GM12891 (cell line): ENCODE measurements around the gene GSTO2.

ENCODE experiments used
- POLR2A ChIP-seq: IDR thresholded peaks from 2 replicates; pipeline ENCODE4 v1.6.1; 2011; ENCODE audit warnings: low read depth, low read length, control low read depth
- POLR2AphosphoS5 ChIP-seq: IDR thresholded peaks from 2 replicates; pipeline ENCODE4 v1.6.1; 2011; ENCODE audit warnings: low read depth, low read length, control low read depth
- TAF1 ChIP-seq: IDR thresholded peaks from 2 replicates; pipeline ENCODE4 v1.6.1; 2011; ENCODE audit warnings: low read depth, low read length, control low read depth

DNA sequence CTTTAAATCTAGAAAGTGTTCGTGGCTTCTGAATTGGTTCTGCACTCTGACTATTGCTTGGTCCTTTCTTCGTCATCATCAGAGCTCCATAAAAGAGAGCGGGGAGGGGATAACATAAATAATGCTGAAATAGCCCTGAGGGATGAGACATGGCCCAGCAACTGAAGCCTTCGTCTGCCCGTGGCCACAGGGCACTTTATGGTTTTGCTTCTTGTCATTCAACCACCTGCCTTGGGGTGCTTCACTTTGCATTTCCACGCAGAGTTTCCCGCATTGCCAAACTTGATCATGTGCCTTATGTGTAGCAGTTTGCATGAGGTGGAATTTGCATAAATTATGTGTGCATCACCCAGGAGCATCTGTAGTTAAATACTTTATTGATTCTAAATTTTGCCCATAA, 15.9 kb downstream of the GSTO2 start:
- TF ChIP-seq TAF1 (no peak), POLR2A (no peak), POLR2AphosphoS5 (no peak)
